CD4-positive, alpha-beta T cell (primary cell): ENCODE measurements around the gene TMEM213. TPM values are rescaled to one million over a fixed set of nuclear protein-coding genes. Genes with fewer than 3 reads are reported as not detected.

Experiments
- ATAC-seq: fragments of 200-7000 bp; cut with Tn5 transposase; one replicate; pipeline ENCODE4 v1.10.0; 2022; ENCODE audit warnings: mild to moderate bottlenecking; ENCODE audit not compliant: poor library complexity
- CTCF ChIA-PET: fragments of 350-600 bp; sonication (Branson Sonifier 250); formaldehyde crosslinking; loops from one replicate; lab custom pipeline; 2021; ENCODE audit warnings: antibody characterized with exemption, inconsistent platforms; lab: Charles Lee
- POLR2A ChIA-PET: fragments of 350-600 bp; sonication (Branson Sonifier 250); formaldehyde crosslinking; loops from one replicate; lab custom pipeline; 2021; ENCODE audit warnings: antibody characterized with exemption, inconsistent platforms; lab: Charles Lee
- DNase-seq, 14 experiments: peaks; one replicate each; pipeline ENCODE4 v3.0.0-alpha.2; 2013 to 2020; ENCODE audit warnings: mixed read lengths in 2 of 14
- H3K27ac ChIP-seq, 2 donors: one replicate each; pipeline versions ENCODE4 v1.5.1 to v1.7.0; 2013; ENCODE audit warnings: low read length in 2 of 2, low read depth in 1 of 2, mild to moderate bottlenecking in 1 of 2
- H3K27me3 ChIP-seq, 2 experiments: 1 replicate in 1 of 2; 2 replicates in 1 of 2; pipeline versions ENCODE4 v1.6.1 to v1.7.0; 2013; ENCODE audit warnings: low read length in 2 of 2, control low read depth in 1 of 2, mild to moderate bottlenecking in 1 of 2, moderate library complexity in 1 of 2; ENCODE audit not compliant: insufficient read depth in 2 of 2, control insufficient read depth in 1 of 2
- H3K36me3 ChIP-seq: one replicate; pipeline ENCODE4 v1.6.1; 2013; ENCODE audit warnings: low read length, control low read depth; ENCODE audit not compliant: insufficient read depth
- H3K4me1 ChIP-seq: one replicate; pipeline ENCODE4 v1.6.1; 2013; ENCODE audit warnings: low read length, control low read depth; ENCODE audit not compliant: insufficient read depth
- H3K4me3 ChIP-seq: one replicate; pipeline ENCODE4 v1.5.1; 2013; ENCODE audit warnings: mild to moderate bottlenecking, low read length, moderate library complexity
- H3K9me3 ChIP-seq, 2 experiments: 1 replicate in 1 of 2; 2 replicates in 1 of 2; pipeline versions ENCODE4 v1.6.1 to v1.7.0; 2013; ENCODE audit warnings: low read length in 2 of 2, mild to moderate bottlenecking in 2 of 2, control low read depth in 1 of 2, moderate library complexity in 1 of 2; ENCODE audit not compliant: control insufficient read depth in 1 of 2, insufficient read depth in 1 of 2
- H3K27ac Mint-ChIP-seq: one replicate; pipeline ENCODE4 v1.8.0; 2020; ENCODE audit warnings: mixed read lengths
- H3K27me3 Mint-ChIP-seq: one replicate; pipeline ENCODE4 v1.8.0; 2021; ENCODE audit warnings: mixed read lengths
- H3K36me3 Mint-ChIP-seq: one replicate; pipeline ENCODE4 v1.8.0; 2021; ENCODE audit warnings: low read depth, mixed read lengths
- H3K4me1 Mint-ChIP-seq: one replicate; pipeline ENCODE4 v1.8.0; 2021; ENCODE audit warnings: low read depth, mixed read lengths
- H3K4me3 Mint-ChIP-seq: one replicate; pipeline ENCODE4 v1.8.0; 2020; ENCODE audit warnings: mild to moderate bottlenecking, mixed read lengths
- H3K9me3 Mint-ChIP-seq: one replicate; pipeline ENCODE4 v1.8.0; 2020; ENCODE audit warnings: mixed read lengths
- CTCF ChIP-seq: fragments of 200-600 bp; IDR thresholded peaks from one replicate; pipeline ENCODE4 v1.8.0; 2022; ENCODE audit warnings: antibody characterized with exemption, mild to moderate bottlenecking
- intact Hi-C, 2 experiments: fragments of 100-400 bp; cut with DNase I in 1 of 2; cut with micrococcal nuclease in 1 of 2; formaldehyde crosslinking; loops; one replicate each; pipeline versions ENCODE4 v1.15.1 to v1.9.0; 2023 to 2025; cut with DNase I, micrococcal nuclease
- total RNA-seq, 174 experiments: library from RNA in 2 of 174; stranded (reverse) in 2 of 174; gene quantifications; one replicate each; pipeline ENCODE4 v1.2.3 and lab custom pipeline; 2021 to 2026

Gene TMEM213
- total RNA-seq, 2 experiments from 2014 or later, result not detected

DNA sequence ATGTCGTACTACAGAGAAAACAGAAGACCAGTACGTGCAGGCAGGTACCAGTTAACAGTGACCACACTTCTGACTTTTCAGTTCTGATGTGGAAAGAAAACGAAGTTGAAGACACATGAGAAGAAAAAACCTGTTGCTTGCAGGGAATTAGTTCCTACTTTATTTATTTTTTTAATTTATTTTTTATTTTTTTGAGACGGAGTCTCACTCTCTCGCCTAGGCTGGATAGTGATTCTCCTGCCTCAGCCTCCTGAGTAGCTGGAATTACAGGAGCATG is 74.0 kb downstream of the TMEM213 start:
- Mint-ChIP-seq H3K4me3 (no peak overlapping the region), H3K27ac (no peak overlapping the region), H3K4me1 (peaks cover 15% of the 10 kb centered on the region), H3K9me3 (no peaks in the 10 kb centered on the region), H3K27me3 (peaks cover 4% of the 10 kb centered on the region), H3K36me3 (no peaks in the 10 kb centered on the region)
- Histone ChIP-seq H3K36me3 (no peaks in the 10 kb centered on the region), H3K27ac (no peak overlapping the region), H3K27me3 (no peaks in the 10 kb centered on the region), H3K9me3 (no peaks in the 10 kb centered on the region), H3K4me1 (peaks cover 6% of the 10 kb centered on the region), H3K4me3 (no peak overlapping the region)
- ChIA-PET CTCF (no interaction called here), POLR2A (no interaction called here)
- no peak for TF ChIP-seq CTCF
- DNase-seq (no peak), ATAC-seq (no peak)
- intact Hi-C loops, result no loop called here

GRCh38 chr7:138872576-138872975 is 74.8 kb downstream of the TMEM213 start:
- H3K4me1 ChIP-seq, result peaks cover 6% of the 10 kb centered on the region
- H3K27me3 Mint-ChIP-seq, result peaks cover 4% of the 10 kb centered on the region
- intact Hi-C loops, result no loop called here
- H3K27ac ChIP-seq, result no peak overlapping the region
- no peaks in the 10 kb centered on the region for H3K9me3 Mint-ChIP-seq
- ATAC-seq (no peak), DNase-seq (no peak)
- H3K4me3 ChIP-seq, result no peak overlapping the region
- no peaks in the 10 kb centered on the region for H3K9me3 ChIP-seq
- ChIA-PET CTCF (no interaction called here), POLR2A (no interaction called here)
- H3K36me3 Mint-ChIP-seq, result no peaks in the 10 kb centered on the region
- H3K4me1 Mint-ChIP-seq, result peaks cover 15% of the 10 kb centered on the region
- H3K4me3 Mint-ChIP-seq, result no peak overlapping the region
- H3K36me3 ChIP-seq, result no peaks in the 10 kb centered on the region
- no peak for TF ChIP-seq CTCF
- no peak overlapping the region for H3K27ac Mint-ChIP-seq
- no peaks in the 10 kb centered on the region for H3K27me3 ChIP-seq

DNA sequence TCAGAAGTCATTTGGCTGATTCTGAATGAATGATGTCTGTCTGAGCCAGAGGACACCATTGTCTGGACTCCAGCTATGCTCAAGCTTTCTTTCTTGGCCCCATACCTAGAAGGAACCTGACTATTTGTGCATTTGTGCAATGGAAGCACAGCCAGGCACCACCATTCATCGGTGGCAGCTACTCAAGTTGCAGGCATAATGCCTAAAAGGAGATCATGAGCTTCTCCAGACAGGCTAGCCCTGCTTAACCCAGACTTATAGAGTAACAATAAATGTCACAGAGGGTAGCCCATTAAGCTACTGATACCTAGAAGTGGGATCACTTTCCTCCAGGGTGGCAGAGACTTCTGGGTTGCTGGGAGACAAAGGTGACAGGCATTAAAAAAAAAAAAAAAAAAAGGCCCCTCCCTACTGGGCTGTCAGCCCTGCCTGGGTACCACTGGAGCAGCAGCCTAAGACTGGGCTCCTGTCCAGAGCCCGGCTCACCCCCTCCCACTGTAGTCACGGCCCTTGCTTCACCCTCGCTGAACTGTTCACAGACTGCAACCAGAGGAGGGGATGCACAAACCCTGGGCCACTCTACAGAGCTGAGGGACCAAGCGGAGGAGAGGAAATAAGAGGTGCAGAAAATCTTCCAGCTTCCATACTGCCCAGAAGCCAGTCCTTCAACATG is 75.6 kb downstream of the TMEM213 start:
- Mint-ChIP-seq H3K27ac (no peak overlapping the region), H3K27me3 (peaks cover 4% of the 10 kb centered on the region), H3K4me3 (no peak overlapping the region), H3K9me3 (no peaks in the 10 kb centered on the region), H3K36me3 (no peaks in the 10 kb centered on the region), H3K4me1 (peaks cover 15% of the 10 kb centered on the region)
- ChIA-PET CTCF (interaction anchor here (4.8 kb wide), 1 partner anchor 13 kb away, joined by 22 read pairs; no protein-coding TSS in a partner anchor), POLR2A (interaction anchor here (1.3 to 1.5 kb wide), 2 partner anchors 30 to 121 kb away, joined by 3 to 4 read pairs; no protein-coding TSS in a partner anchor)
- no peak for ATAC-seq
- TF ChIP-seq CTCF, result no peak
- intact Hi-C loops, result no loop called here
- H3K4me3 ChIP-seq, result no peak overlapping the region
- no peak for DNase-seq
- H3K27me3 ChIP-seq, result no peaks in the 10 kb centered on the region
- peaks cover 6% of the 10 kb centered on the region for H3K4me1 ChIP-seq
- H3K9me3 ChIP-seq, result no peaks in the 10 kb centered on the region
- H3K36me3 ChIP-seq, result no peaks in the 10 kb centered on the region
- H3K27ac ChIP-seq, result no peak overlapping the region
